GM18868 (cell line): ENCODE data around the gene COPB2.

Source experiments
- ATAC-seq: cut with Tn5 transposase; IDR thresholded peaks from one replicate; pipeline ENCODE4 v1.9.1; 2021; ENCODE audit warnings: mild to moderate bottlenecking, moderate library complexity; ENCODE audit not compliant: unreplicated experiment

The COPB2 gene

GRCh38 chr3:139329364-139329850 is 60.0 kb downstream of the COPB2 start:
- peak; percentile 97 for ATAC-seq

- no peak for ATAC-seq
Measured at GRCh38 chr3:139328356-139328755, 61.1 kb downstream of the COPB2 start.

GRCh38 chr3:139327861-139328260 is 61.6 kb downstream of the COPB2 start:
- no peak for ATAC-seq

- no peak for ATAC-seq
Measured at GRCh38 chr3:139327231-139327630, 62.2 kb downstream of the COPB2 start.

GRCh38 chr3:139326707-139327106 is 62.7 kb downstream of the COPB2 start:
- ATAC-seq: no peak

- no peak for ATAC-seq
Measured at GRCh38 chr3:139326131-139326530, 63.3 kb downstream of the COPB2 start.

GRCh38 chr3:139325551-139325950 is 63.9 kb downstream of the COPB2 start:
- no peak for ATAC-seq

- ATAC-seq: no peak
Measured at GRCh38 chr3:139324456-139324855, 65.0 kb downstream of the COPB2 start.

- no peak for ATAC-seq
Measured at GRCh38 chr3:139323146-139323545, 66.3 kb downstream of the COPB2 start.

- ATAC-seq: no peak
Measured at GRCh38 chr3:139322346-139322745, 67.1 kb downstream of the COPB2 start.

- no peak for ATAC-seq
Measured at GRCh38 chr3:139320551-139321309, 68.7 kb downstream of the COPB2 start.

GRCh38 chr3:139319428-139320402 is 69.7 kb downstream of the COPB2 start:
- ATAC-seq: no peak

GRCh38 chr3:139318826-139319225 is 70.6 kb downstream of the COPB2 start:
- ATAC-seq: no peak

- no peak for ATAC-seq
Measured at GRCh38 chr3:139318431-139318816, 71.0 kb downstream of the COPB2 start.

GRCh38 chr3:139317660-139318430 is 71.6 kb downstream of the COPB2 start:
- ATAC-seq: no peak

GRCh38 chr3:139317215-139317614 is 72.2 kb downstream of the COPB2 start:
- ATAC-seq: no peak

GRCh38 chr3:139313921-139314320 is 75.5 kb downstream of the COPB2 start:
- no peak for ATAC-seq

GRCh38 chr3:139312959-139313358 is 76.5 kb downstream of the COPB2 start:
- no peak for ATAC-seq

GRCh38 chr3:139312416-139312815 is 77.0 kb downstream of the COPB2 start:
- ATAC-seq: no peak

- ATAC-seq: no peak
Measured at GRCh38 chr3:139311557-139311956, 77.9 kb downstream of the COPB2 start.

- ATAC-seq: no peak
Measured at GRCh38 chr3:139310474-139310933, 78.9 kb downstream of the COPB2 start.
